A673 (cell line): ENCODE data around the gene NCOR2. TPM values are rescaled to one million over a fixed set of nuclear protein-coding genes. Genes with fewer than 3 reads are reported as not detected.
A peak's percentile ranks its signal among the peaks of the same experiment; 100 is the strongest.

Experiments
- BruUV-seq: library from RNA; stranded (reverse); fragments of 400-500 nt; replicated peaks from 2 replicates; lab custom pipeline; 2021; lab: Mats Ljungman, UMichigan
- CTCF ChIA-PET: fragments of 300-600 bp; sonication (Branson Sonifier 250); formaldehyde crosslinking; loops from one replicate; lab custom pipeline; 2022; ENCODE audit warnings: antibody characterized with exemption; lab: Charles Lee
- POLR2A ChIA-PET: fragments of 300-600 bp; sonication (Branson Sonifier 250); formaldehyde crosslinking; loops from one replicate; lab custom pipeline; 2022; ENCODE audit warnings: antibody characterized with exemption; ENCODE audit not compliant: low non-redundant PET; lab: Charles Lee
- DNase-seq: peaks from one replicate; pipeline ENCODE4 v3.0.0-alpha.2; 2015; ENCODE audit warnings: low spot score
- H3K27ac ChIP-seq: fragments of 200-600 bp; sonication (generic); 2 replicates; pipeline ENCODE4 v1.5.1; 2016; ENCODE audit warnings: mixed run types, low read depth, mild to moderate bottlenecking, mixed read lengths, antibody characterized with exemption, low read length; ENCODE audit not compliant: poor library complexity, severe bottlenecking
- H3K27me3 ChIP-seq: fragments of 200-600 bp; sonication (generic); replicated peaks from 2 replicates; pipeline ENCODE4 v1.6.1; 2017; ENCODE audit warnings: mixed run types, low read depth, mild to moderate bottlenecking, mixed read lengths, antibody characterized with exemption, low read length; ENCODE audit not compliant: insufficient read depth, poor library complexity
- H3K36me3 ChIP-seq: fragments of 200-600 bp; sonication (generic); 2 replicates; pipeline ENCODE4 v1.6.1; 2016; ENCODE audit warnings: mixed run types, mild to moderate bottlenecking, mixed read lengths, antibody characterized with exemption, low read length; ENCODE audit not compliant: insufficient read depth, poor library complexity, severe bottlenecking
- H3K4me1 ChIP-seq: fragments of 200-600 bp; sonication (generic); 2 replicates; pipeline ENCODE4 v1.6.1; 2017; ENCODE audit warnings: mixed run types, mild to moderate bottlenecking, mixed read lengths, antibody characterized with exemption, low read length; ENCODE audit not compliant: insufficient read depth, poor library complexity, severe bottlenecking
- H3K4me3 ChIP-seq: fragments of 200-600 bp; sonication (generic); 2 replicates; pipeline ENCODE4 v1.5.1; 2016; ENCODE audit warnings: low read depth, mixed run types, mild to moderate bottlenecking, mixed read lengths, low read length; ENCODE audit not compliant: poor library complexity, severe bottlenecking
- H3K9me3 ChIP-seq: fragments of 200-600 bp; sonication (generic); 2 replicates; pipeline ENCODE4 v1.6.1; 2016; ENCODE audit warnings: mixed run types, low read depth, mild to moderate bottlenecking, mixed read lengths, antibody characterized with exemption, low read length; ENCODE audit not compliant: poor library complexity, severe bottlenecking
- CTCF ChIP-seq: fragments of 300-800, 200-600 bp; sonication (generic); conservative IDR thresholded peaks from 2 replicates; pipeline ENCODE4 v1.5.1; 2017; ENCODE audit warnings: low read depth, mild to moderate bottlenecking, antibody characterized with exemption, low read length, moderate library complexity, mixed read lengths
- EZH2 ChIP-seq: fragments of 200-600 bp; sonication (generic); IDR thresholded peaks from 2 replicates; pipeline ENCODE4 v1.6.1; 2017; ENCODE audit warnings: borderline replicate concordance, low read depth, mild to moderate bottlenecking, mixed read lengths, antibody characterized with exemption, low read length; ENCODE audit not compliant: poor library complexity, severe bottlenecking
- intact Hi-C: fragments of 100-400 bp; cut with micrococcal nuclease; formaldehyde crosslinking; loops from one replicate; pipeline ENCODE4 v1.10.0; 2022; ENCODE audit not compliant: unreplicated experiment
- total RNA-seq: library from RNA; stranded (reverse); gene quantifications from 2 replicates; pipeline ENCODE4 v1.2.3, GENCODE V29; 2021

NCOR2 gene
- total RNA-seq, 1 experiment from 2014 or later: 227 TPM

DNA sequence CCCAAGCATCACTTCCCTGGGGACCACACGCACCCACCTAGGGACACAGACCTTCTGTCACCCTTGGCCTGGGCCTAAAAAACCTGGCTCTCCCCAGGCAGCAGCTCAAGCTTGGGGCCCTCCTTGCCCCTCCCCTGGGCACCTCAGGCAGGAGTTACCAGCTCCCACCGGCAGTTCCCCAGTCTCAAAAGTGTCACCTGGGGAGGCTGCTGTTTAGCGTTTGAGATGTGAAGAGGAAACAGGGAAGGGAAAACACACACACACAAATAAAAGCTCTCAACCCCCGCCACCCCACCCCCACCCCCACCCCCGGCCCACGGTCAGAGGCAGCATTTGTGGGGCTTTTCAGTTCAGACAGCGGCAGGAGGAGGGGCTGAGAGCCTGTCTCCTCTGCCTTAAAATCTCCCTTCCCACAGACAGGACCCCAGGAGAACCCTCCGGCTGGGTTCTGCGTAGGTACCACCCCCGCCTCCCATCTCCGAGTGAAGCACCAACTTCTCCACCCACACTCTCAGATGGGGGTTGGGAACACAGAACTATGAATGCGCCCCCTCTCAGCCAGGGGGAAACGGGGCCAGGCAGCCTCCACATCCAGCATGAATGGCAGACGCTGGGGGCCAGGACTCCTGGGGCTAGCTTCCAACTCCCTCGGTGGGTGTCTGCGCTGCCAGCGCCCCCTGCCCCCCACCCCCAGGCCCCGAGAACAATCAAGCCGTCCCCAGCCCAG lies 3.0 kb downstream of the NCOR2 start:
- BruUV-seq: no TSS peak
- no peak for TF ChIP-seq CTCF
- TF ChIP-seq EZH2: no peak
- intact Hi-C loops: no loop called here
- ChIA-PET CTCF (interaction anchor here (0.6 kb wide), 2 partner anchors 101 to 1684 kb away, joined by 3 read pairs; no protein-coding TSS in a partner anchor), POLR2A (no interaction called here)
- peak; percentile 48 for DNase-seq
- Histone ChIP-seq H3K4me1 (peaks cover 63% of the 10 kb centered on the region), H3K9me3 (no peaks in the 10 kb centered on the region), H3K4me3 (peak overlapping the region; percentile 92), H3K27ac (no peak overlapping the region), H3K27me3 (no peaks in the 10 kb centered on the region), H3K36me3 (no peaks in the 10 kb centered on the region)

DNA sequence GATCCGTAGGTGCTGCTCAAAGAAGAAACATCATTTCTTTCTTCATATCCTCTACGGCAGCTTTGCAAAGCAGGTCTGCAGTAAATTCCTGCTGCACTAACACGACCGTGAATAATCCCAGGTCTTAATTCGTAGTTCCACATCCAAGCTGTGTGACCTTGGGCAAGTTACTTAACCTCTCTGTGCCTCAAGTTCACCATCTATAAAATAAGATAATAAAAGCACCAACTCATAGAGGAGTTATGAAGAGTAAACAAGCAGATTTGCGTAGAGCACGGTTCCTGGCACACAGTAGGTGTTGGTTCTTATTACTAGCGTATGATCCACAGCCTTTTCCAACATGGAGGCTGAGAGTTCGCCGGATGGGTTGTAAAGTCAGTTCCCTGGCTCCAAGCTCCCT lies 3.6 kb downstream of the NCOR2 start:
- intact Hi-C loops: no loop called here
- Histone ChIP-seq H3K27me3 (no peaks in the 10 kb centered on the region), H3K36me3 (no peaks in the 10 kb centered on the region), H3K27ac (peak overlapping the region; percentile 34), H3K4me1 (peaks cover 57% of the 10 kb centered on the region), H3K4me3 (no peak overlapping the region), H3K9me3 (no peaks in the 10 kb centered on the region)
- no peak for DNase-seq
- POLR2A ChIA-PET: no interaction called here
- CTCF ChIA-PET: interaction anchor here (0.6 kb wide), 2 partner anchors 100 to 1683 kb away, joined by 3 read pairs; no protein-coding TSS in a partner anchor
- no TSS peak for BruUV-seq
- TF ChIP-seq CTCF: no peak
- TF ChIP-seq EZH2: no peak

- no peak overlapping the region for H3K4me3 ChIP-seq
- BruUV-seq: TSS peak; percentile 16
- no peaks in the 10 kb centered on the region for H3K36me3 ChIP-seq
- no peaks in the 10 kb centered on the region for H3K9me3 ChIP-seq
- TF ChIP-seq CTCF (no peak), EZH2 (no peak)
- intact Hi-C loops: no loop called here
- H3K27me3 ChIP-seq: no peaks in the 10 kb centered on the region
- DNase-seq: no peak
- H3K4me1 ChIP-seq: peaks cover 55% of the 10 kb centered on the region
- CTCF ChIA-PET: no interaction called here
- peak overlapping the region; percentile 34 for H3K27ac ChIP-seq
- POLR2A ChIA-PET: no interaction called here
These were observed 4.0 kb downstream of the NCOR2 start for GRCh38 chr12:124563401-124563800.
